HG02938 (cell line): ENCODE results near the gene PPID.
"Not testable (repeated sequence)": the region's sequence is repeated elsewhere in the genome, so short reads cannot be mapped to it uniquely, and the experiment has no call there.

Experiments
- ATAC-seq: cut with Tn5 transposase; IDR thresholded peaks from one replicate; pipeline ENCODE4 v1.9.1; 2021; ENCODE audit warnings: mild to moderate bottlenecking, moderate library complexity; ENCODE audit not compliant: unreplicated experiment

The PPID gene

GRCh38 chr4:158722917-158723793 is at the start of gene PPID:
Gene PPID, minus strand, starts transcription at chr4:158723396. Its CDS starts 108 bp downstream, at chr4:158723288.
- ATAC-seq = peak; percentile 92

- ATAC-seq = no peak
Measured at GRCh38 chr4:158771776-158772175, 48.6 kb upstream of the PPID start.

- ATAC-seq = no peak
Measured at GRCh38 chr4:158770671-158771070, 47.5 kb upstream of the PPID start.

GRCh38 chr4:158769175-158769921 is 46.2 kb upstream of the PPID start:
- peak; percentile 35 for ATAC-seq

GRCh38 chr4:158768555-158769174 is 45.5 kb upstream of the PPID start, which contains the start of gene FNIP2:
Gene FNIP2, plus strand, starts transcription at chr4:158769026. Its CDS starts 187 bp downstream, at chr4:158769213.
- ATAC-seq = peak; percentile 71

GRCh38 chr4:158767451-158767850 is 44.3 kb upstream of the PPID start:
- ATAC-seq = no peak

GRCh38 chr4:158766434-158767044 is 43.3 kb upstream of the PPID start:
- no peak for ATAC-seq

- no peak for ATAC-seq
Measured at GRCh38 chr4:158763462-158763861, 40.3 kb upstream of the PPID start.

- no peak for ATAC-seq
Measured at GRCh38 chr4:158762553-158762952, 39.4 kb upstream of the PPID start.

GRCh38 chr4:158760866-158761265 is 37.7 kb upstream of the PPID start:
- no peak for ATAC-seq

- not testable (repeated sequence) for ATAC-seq
Measured at GRCh38 chr4:158759539-158759938, 36.3 kb upstream of the PPID start.

GRCh38 chr4:158758703-158759102 is 35.5 kb upstream of the PPID start:
- no peak for ATAC-seq

- ATAC-seq = no peak
Measured at GRCh38 chr4:158758142-158758541, 34.9 kb upstream of the PPID start.

- ATAC-seq = no peak
Measured at GRCh38 chr4:158756588-158756987, 33.4 kb upstream of the PPID start.

- ATAC-seq = not testable (repeated sequence)
Measured at GRCh38 chr4:158755819-158756218, 32.6 kb upstream of the PPID start.

- ATAC-seq = no peak
Measured at GRCh38 chr4:158754385-158755180, 31.4 kb upstream of the PPID start.

- no peak for ATAC-seq
Measured at GRCh38 chr4:158750379-158750778, 27.2 kb upstream of the PPID start.

- ATAC-seq = not testable (repeated sequence)
Measured at GRCh38 chr4:158746537-158746936, 23.3 kb upstream of the PPID start.

GRCh38 chr4:158741326-158742021 is 18.3 kb upstream of the PPID start:
- ATAC-seq = no peak

GRCh38 chr4:158739600-158739999 is 16.4 kb upstream of the PPID start:
- ATAC-seq = no peak
